ENCODE measurements around the gene C1orf198.

C1orf198 gene

DNA sequence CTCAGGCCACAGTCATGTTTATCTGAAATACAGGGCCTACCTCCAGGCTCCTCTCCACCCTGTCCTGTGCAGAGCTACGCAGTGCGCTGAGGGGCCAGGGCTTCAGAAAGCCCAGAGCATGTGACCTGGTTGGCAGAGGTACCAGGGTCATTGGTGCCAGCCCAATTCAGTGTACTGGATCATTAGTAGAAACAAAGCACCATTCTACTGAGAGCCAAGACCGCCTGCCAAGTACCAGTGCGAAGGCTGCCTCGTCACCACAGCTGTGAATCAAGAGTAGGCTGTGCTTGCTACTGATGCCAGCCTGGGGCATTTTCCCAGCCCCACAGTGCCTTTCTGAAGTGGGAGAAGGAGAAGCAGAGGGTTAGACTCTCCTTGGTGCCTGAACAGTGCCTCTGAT lies 61.3 kb downstream of the C1orf198 start:
- DNase-seq, result peak; percentile 69

DNA sequence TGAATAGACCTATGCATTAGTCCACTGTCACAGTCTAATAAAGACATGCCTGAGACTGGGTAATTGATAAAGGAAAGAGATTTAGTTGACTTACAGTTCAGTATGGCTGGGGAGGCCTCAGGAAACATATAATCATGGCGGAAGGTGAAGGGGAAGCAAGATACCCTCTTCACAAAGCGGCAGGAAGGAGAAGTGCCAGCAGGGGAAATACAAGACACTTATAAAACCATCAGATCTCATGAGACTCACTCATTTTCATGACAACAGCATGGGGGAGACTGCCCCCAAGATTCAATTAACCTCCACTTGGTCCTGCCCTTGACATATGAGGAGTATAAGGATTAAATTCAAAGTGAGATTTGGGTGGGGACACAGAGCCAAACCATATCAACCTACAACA lies 61.8 kb downstream of the C1orf198 start:
- no peak for DNase-seq

DNA sequence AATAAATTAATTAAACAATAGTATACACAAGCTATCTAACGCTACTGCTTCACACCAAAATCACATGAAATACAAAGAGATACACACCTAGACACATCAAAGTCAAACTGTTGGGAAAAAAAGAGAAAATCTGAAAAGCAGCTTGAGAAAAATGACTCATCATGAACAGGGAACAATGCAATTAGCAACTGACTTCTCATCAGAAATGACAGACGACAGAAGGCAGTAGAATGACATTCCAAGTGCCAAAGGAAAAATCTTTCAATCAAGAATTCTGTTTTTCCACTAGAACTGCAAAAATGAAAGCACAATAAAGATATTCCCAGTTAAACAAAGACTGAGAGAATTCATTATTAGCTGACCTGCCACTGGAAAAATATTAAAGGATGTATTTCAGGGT lies 63.9 kb downstream of the C1orf198 start:
- DNase-seq, result no peak

DNA sequence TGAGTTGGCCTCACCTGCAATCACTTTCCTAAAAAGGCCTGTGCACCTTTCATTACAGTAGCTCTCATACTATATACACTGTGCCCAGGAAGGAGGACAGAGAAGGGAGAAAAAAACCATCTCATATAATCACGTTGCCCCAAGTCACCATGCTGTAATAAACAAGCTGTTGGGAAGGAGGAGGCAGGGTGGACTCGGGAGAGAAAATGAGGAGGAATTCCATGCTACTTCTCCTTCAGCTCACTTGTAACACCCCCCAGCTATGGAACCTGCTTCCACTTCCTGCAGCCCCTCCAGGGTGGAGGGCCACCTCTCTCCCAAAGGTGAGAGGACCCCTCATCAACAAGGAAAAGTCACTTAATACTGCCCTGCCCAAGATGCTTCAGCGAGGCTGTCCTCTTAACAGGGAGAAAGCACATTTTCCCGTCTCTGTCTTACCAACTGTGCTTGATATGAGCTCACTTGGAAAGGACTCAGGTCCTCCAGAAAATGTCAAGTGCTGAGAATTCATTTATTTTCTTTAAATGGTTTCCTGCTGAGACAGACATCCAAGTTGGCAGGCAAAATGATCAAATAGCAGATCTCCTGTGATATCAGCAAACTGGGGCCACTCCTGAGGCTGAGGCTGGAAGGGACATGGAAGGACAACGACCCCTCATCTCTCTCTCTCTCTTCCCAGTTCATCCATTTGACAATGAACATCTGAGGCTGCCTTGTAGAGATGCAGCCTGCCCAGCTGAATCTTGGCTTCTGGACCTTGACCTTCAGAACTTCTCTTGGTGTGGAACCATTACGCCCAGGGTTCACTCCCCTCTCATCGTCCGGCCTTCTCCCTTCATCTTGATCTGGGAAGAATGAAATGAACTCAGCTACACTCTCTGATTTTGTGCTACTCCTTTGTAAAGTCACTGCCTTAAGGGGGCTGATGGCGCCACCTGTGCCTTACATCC lies 67.2 kb downstream of the C1orf198 start:
- no peak for DNase-seq

DNA sequence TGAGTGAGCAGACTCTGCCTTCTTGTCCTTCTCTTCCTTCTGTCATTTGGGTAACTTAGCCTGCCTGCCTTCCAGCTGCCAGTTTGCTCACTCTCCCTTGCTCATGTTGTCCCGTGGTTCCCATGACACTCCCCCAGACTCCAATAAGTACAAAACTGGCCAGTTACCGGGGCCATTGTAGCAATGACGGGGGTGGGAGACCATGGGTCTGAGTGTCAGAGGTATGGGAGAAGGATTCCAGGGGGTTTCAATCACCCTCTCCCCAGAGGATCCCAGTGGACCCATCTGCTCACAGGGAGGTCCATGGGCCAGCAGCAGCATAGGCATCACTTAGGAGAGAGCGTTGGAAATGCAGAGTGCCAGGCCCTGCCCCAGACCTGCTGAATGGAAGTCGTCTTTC lies 69.8 kb downstream of the C1orf198 start:
- DNase-seq, result no peak

DNA sequence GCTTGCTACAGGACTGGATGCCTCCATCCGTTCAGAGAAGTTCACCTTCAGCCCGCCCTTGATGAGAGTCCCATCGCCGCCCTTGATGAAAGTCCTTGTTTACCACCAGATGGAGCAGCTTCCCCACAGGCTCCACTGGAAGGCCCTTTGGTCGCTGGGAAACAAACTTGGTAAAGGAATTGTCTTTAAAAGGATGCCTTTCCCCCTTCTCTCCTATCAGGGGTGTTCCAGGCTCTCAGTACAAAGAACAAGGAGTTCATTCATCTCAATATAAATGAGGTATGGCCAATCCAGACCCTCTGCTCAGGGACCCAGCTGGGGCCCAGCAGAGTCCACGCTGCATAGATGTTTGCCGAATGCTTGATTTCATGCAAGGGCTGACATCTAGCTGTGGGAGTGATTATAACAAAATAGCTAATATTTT lies 70.4 kb downstream of the C1orf198 start:
- peak; percentile 41 for DNase-seq

DNA sequence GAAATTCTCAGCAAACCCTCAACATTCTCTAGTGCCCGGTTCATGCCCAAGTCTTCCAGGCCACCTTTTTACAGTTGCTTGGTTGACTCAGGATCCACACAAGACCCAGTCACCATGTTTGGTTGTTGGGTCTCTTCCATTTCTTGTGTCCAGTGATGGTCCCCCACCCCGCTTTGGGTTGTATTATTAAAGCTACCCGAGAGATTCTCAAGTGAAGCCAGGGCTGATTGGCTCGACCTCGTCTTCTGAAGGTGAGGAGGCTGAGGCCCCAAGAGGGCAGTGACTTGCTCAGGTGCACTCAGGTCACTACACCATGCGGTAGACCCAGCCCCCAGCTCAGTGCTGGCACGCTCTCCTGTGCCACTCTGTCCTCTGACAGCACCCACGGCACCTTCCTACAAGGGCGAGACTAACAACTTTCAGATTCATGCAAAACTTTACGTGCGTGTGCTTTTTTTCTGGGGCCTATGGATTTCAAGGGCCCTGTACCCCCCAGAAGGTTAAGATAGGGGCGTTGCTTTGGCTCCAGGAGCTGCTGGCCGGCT lies 70.9 kb downstream of the C1orf198 start:
- no peak for DNase-seq

DNA sequence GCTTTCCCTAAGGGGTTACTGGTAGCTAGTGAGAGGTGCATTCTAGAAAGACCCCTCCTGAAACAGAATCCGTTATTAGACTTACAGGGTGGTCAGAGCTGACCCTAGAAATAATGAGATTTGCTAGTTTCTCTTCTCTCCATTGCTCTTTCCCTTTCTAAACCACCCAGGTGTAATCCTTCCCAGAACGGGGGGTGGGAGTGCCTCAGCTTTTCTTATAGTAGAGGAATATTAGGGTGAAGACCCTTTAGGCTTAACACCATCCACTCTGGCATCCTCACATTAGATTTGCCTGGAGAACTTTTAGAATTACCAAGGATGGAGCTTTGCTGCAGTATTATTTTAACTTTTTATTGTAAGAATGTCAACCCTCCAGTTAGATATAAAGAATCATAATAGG lies 71.7 kb downstream of the C1orf198 start:
- DNase-seq, result no peak

DNA sequence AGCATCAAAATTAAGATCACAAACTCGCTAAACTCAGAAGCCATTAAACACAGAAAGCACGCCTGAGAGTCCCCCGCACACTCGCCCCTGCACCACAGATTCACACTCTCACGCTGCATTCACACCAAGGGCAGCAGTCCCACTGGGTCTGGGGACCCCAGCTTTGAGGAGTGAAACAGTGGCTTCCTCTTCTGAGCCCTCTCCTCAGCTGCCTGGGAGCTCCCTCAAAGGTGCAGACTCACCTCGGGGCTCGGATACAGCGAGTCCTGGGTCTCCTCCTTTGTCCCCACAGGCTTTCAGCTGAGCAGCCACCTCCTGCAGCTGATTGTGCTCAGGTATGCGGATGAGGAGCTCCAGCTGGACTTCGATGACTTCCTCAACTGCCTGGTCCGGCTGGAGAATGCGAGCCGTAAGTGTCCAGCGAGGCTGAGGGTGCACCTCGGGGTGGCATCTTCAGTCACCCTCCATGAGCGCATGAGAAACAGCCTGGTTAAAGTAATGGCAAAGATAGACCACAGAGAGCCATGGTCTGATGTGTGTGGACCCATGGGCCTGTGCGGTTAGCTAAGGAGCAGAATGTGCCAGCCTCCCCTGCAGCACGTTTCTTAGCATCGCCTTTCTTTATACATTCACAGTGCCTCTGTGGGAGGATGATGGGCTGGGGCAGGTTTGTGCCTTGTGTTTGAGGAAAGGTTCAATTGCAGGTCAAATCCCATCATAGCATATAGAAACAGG lies 73.3 kb downstream of the C1orf198 start:
- DNase-seq, result no peak

DNA sequence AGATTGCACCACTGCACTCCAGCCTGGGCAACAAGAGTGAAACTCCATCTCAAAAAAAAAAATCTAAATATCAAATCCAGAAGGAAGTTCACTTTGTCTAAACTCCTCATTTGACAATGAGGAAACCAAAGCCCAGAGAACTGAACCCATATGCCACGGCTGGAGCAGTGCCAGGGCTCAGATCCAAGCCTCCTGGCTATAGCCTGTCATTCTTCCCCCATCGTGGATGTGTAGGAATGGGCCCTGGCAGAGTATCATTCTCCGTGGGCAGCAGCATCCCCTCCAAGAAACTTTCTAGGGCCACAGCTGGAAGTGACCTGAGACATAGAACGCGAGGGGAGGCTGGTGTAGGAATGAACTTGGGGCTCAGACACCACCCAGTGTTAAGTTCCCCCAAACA lies 73.9 kb downstream of the C1orf198 start:
- DNase-seq, result peak; percentile 34

DNA sequence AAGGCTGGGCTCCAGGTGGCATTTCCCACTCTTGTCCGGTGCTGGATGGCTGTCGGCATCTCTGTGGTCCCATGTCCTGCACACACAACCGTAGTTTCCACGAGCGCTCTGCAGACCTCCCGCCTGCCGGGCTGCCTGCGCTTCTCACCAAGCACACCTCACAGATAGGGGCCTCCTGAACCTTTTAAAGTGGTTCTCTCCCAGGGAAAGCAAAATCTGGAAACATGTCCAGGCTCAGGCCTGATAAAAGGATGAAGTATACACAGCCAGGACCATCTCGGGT lies 74.9 kb downstream of the C1orf198 start:
- no peak for DNase-seq

DNA sequence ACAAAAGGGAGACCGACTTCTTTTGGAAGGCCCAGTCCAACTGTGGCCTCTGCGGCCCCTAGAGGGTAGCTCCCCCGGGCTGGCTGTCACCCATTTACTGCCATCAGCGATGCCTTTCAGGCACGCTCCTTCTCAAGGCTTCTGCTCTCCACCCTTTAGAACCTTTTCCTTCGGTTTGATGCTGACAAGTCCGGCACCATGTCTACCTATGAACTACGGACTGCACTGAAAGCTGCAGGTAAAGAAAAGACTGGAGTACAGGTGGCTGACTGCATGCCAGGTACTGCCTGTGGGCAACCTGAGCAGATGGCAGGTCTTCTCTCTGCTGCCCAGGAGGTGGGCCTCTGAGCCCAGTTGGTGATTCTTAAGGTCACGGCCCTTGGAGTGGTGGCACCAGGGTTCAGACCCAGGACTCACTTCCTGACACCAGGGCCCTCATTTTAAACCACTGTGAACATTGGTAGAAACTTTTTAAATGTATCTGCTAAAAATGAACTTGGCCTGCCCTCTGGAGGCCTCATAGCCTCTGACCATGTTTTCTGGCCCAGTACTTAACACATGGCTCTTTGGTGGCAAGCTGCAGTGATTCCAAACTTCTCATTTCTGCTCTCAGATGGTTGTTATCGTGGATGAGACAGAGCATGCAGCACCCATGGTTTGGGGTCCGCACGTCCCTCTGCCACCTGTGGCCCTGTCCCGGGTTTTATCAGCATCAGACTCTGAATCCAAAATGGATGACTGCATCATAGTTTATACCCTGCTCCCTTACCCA lies 75.4 kb downstream of the C1orf198 start:
- DNase-seq, result no peak

DNA sequence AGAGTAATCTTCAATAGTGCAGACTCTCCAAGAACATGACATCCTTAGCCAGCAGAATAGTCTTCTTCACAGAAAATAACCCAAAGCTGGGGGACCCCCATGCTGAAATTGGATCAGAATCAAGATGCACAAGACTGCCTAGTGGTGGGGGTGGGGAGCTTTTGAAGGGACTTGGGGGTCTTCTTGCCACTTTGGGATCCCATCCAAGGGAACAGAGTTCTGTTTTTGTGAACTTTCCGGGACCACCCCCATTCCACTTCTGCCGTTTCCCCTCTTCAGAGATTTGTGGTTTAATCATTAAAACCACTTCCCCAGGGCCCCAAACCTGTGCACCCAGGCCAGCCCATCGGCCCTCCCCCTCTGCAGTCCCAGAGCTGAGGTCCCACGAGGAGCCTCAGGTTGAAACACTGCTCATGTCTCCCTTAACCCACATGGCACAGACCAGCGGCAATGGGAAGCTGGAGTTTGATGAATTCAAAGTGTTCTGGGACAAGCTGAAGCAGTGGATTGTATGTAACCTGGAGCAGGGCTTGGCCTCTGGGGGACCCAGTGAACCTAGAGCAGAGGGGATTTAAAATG lies 76.2 kb downstream of the C1orf198 start:
- no peak for DNase-seq

DNA sequence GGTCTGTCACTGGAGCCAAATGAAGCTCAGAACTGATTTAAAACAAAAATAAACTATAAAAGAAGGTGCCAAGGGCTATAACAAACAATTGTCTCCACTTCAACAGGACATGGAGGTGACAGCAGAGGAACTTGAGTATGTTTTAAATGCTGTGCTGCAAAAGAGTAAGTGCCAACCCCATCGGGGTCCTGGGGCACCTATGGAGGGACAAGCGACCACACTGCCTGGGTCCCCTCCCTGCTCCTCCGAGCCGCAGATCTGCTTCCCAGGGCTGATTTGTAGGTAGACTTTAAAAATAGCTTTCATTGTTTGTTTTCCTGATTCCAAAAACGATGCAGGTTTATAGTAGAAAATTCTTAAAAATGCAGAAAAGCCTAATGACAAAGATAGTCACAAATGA lies 78.3 kb downstream of the C1orf198 start:
- no peak for DNase-seq

DNA sequence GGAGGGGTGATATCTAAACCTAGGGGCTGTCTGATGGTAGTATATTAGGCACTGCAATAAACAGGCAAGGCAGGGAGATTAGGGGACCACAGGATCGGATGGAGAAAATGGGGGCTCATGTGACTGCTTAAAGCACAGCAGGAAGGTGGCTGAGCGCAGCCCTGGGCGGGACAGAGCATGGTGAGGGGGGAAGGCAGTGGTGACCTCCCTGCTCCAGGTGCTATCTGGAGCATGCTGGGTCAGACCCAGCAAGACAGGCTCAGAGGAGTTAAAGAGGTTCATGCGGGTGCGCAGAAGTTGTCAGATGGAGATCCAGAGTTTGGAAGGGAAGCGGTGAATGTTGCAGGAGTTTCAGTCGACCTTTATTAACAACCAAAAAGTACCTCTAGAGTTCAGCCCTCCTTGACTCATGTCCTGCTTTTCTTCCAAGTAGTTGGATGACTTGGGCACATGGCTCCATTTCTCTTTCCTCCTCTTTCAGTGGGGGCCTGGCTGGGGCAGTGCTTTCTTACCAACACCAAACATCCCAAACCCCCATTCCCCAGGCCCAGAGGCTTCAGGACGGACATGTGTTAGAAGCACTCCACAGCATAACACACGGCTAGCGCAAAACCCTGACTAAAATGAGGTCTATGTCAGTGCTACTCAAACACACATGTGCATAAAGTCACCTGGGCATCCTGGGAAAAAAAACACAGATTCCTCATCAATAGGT lies 79.6 kb downstream of the C1orf198 start:
- no peak for DNase-seq

DNA sequence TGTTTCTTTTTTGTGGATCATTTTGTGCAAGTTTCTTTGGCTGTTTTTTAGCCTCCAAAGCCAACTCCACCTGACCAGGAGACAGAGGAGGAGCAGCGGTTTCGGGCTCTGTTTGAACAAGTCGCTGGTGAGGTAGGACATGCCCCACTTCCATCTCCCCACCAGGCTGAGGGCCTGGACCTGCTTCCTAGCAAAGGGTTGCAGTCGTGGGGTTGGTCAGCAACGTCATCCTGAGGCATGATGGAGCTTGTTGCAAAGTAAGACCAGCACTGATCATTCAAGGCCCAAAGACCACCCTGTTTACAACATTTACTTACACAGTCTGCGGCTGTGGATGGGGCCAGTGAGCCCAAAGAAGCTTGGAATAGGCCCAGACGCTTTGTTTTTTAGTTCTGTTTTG lies 80.8 kb downstream of the C1orf198 start:
- DNase-seq, result no peak
